WTC11 (cell line): ENCODE data around the gene NPAS2. TPM values are rescaled to one million over a fixed set of nuclear protein-coding genes. Genes with fewer than 3 reads are reported as not detected.

Experiments
- ATAC-seq: fragments of 200-7000 bp; cut with Tn5 transposase; 2 replicates; pipeline ENCODE4 v1.10.0; 2021; ENCODE audit warnings: mild to moderate bottlenecking, moderate library complexity
- CTCF ChIA-PET: fragments of 300-600 bp; sonication (Branson Sonifier 250); formaldehyde crosslinking; loops from one replicate; lab custom pipeline; 2021; ENCODE audit warnings: antibody characterized with exemption; lab: Charles Lee
- POLR2A ChIA-PET: fragments of 350-600 bp; sonication (Branson Sonifier 250); formaldehyde crosslinking; loops from one replicate; lab custom pipeline; 2021; ENCODE audit warnings: antibody characterized with exemption; lab: Charles Lee
- DNase-seq: peaks from one replicate; pipeline ENCODE4 v3.0.0; 2021; ENCODE audit warnings: low spot score
- H3K27ac Mint-ChIP-seq: 2 replicates; pipeline ENCODE4 v1.8.0; 2021; ENCODE audit warnings: mixed read lengths
- H3K27me3 Mint-ChIP-seq: 2 replicates; pipeline ENCODE4 v1.8.0; 2021; ENCODE audit warnings: low read depth, mild to moderate bottlenecking, moderate library complexity, mixed read lengths
- H3K36me3 Mint-ChIP-seq: 2 replicates; pipeline ENCODE4 v1.8.0; 2021; ENCODE audit warnings: mixed read lengths
- H3K4me1 Mint-ChIP-seq: 2 replicates; pipeline ENCODE4 v1.8.0; 2022; ENCODE audit warnings: mixed read lengths
- H3K4me3 Mint-ChIP-seq: 2 replicates; pipeline ENCODE4 v1.8.0; 2021; ENCODE audit warnings: mild to moderate bottlenecking, moderate library complexity, mixed read lengths
- H3K9me3 Mint-ChIP-seq: 2 replicates; pipeline ENCODE4 v1.8.0; 2021; ENCODE audit warnings: mixed read lengths
- ATF3 ChIP-seq: sonication (generic); formaldehyde crosslinking; conservative IDR thresholded peaks from 2 replicates; pipeline ENCODE4 v1.8.1; 2022; ENCODE audit warnings: mild to moderate bottlenecking, missing genetic modification reagents
- ESRRA ChIP-seq: sonication (generic); formaldehyde crosslinking; IDR thresholded peaks from 2 replicates; pipeline ENCODE4 v1.8.1; 2022; ENCODE audit warnings: mild to moderate bottlenecking, missing genetic modification reagents, borderline replicate concordance
- NFATC4 ChIP-seq: fragments of 250-450 bp; sonication (Bioruptor Pico); IDR thresholded peaks from 2 replicates; pipeline ENCODE4 v1.9.0; 2021; ENCODE audit warnings: mild to moderate bottlenecking
- NFYB ChIP-seq: sonication (generic); formaldehyde crosslinking; conservative IDR thresholded peaks from 2 replicates; pipeline ENCODE4 v1.8.0; 2022; ENCODE audit warnings: low read depth, missing genetic modification reagents
- NR2C2 ChIP-seq: sonication (generic); formaldehyde crosslinking; IDR thresholded peaks from 2 replicates; pipeline ENCODE4 v1.8.0; 2022; ENCODE audit warnings: mild to moderate bottlenecking, missing genetic modification reagents
- NR3C1 ChIP-seq: sonication (generic); formaldehyde crosslinking; conservative IDR thresholded peaks from 2 replicates; pipeline ENCODE4 v1.8.1; 2023; ENCODE audit warnings: low read depth, mild to moderate bottlenecking, missing genetic modification reagents
- OVOL2 ChIP-seq: fragments of 250-450 bp; sonication (Bioruptor Pico); IDR thresholded peaks from 2 replicates; pipeline ENCODE4 v1.9.0; 2021; ENCODE audit warnings: mild to moderate bottlenecking, borderline replicate concordance
- RELA ChIP-seq: sonication (generic); formaldehyde crosslinking; IDR thresholded peaks from 2 replicates; pipeline ENCODE4 v1.8.1; 2022; ENCODE audit warnings: missing genetic modification reagents, mild to moderate bottlenecking, borderline replicate concordance
- RORB ChIP-seq: fragments of 250-450 bp; sonication (Bioruptor Pico); IDR thresholded peaks from 2 replicates; pipeline ENCODE4 v1.9.0; 2021; ENCODE audit warnings: mild to moderate bottlenecking
- SOX15 ChIP-seq: fragments of 250-450 bp; sonication (Bioruptor Pico); IDR thresholded peaks from 2 replicates; pipeline ENCODE4 v1.9.0; 2021; ENCODE audit warnings: mild to moderate bottlenecking
- TP53 ChIP-seq: sonication (generic); formaldehyde crosslinking; IDR thresholded peaks from 2 replicates; pipeline ENCODE4 v1.8.1; 2023; ENCODE audit warnings: mild to moderate bottlenecking, missing genetic modification reagents
- ZNF263 ChIP-seq: sonication (generic); formaldehyde crosslinking; IDR thresholded peaks from 2 replicates; pipeline ENCODE4 v1.8.1; 2022; ENCODE audit warnings: low read depth, mild to moderate bottlenecking, moderate library complexity, missing genetic modification reagents
- ZNF317 ChIP-seq: sonication (generic); formaldehyde crosslinking; IDR thresholded peaks from 2 replicates; pipeline ENCODE4 v1.8.1; 2023; ENCODE audit warnings: low read depth, mild to moderate bottlenecking, moderate library complexity, missing genetic modification reagents, borderline replicate concordance
- total RNA-seq: library from RNA; stranded (reverse); gene quantifications from 3 replicates; pipeline ENCODE4 v1.2.3, GENCODE V29; 2021
- TF ChIP-seq, protein P1 (sequence below): sonication (generic); formaldehyde crosslinking; IDR thresholded peaks from 2 replicates; pipeline ENCODE4 v1.8.0; 2023; ENCODE audit warnings: missing genetic modification reagents, mild to moderate bottlenecking, borderline replicate concordance
- TF ChIP-seq, protein P2 (sequence below): sonication (generic); formaldehyde crosslinking; IDR thresholded peaks from 2 replicates; pipeline ENCODE4 v1.8.0; 2022; ENCODE audit warnings: mild to moderate bottlenecking, missing genetic modification reagents
- TF ChIP-seq, protein P3 (sequence below): sonication (generic); formaldehyde crosslinking; IDR thresholded peaks from 2 replicates; pipeline ENCODE4 v1.8.1; 2022; ENCODE audit warnings: missing genetic modification reagents, borderline replicate concordance

The NPAS2 gene
- total RNA-seq, 1 experiment from 2014 or later = 2.6 TPM

GRCh38 chr2:100823665-100824438 lies 3.9 kb downstream of the NPAS2 start:
- H3K36me3 Mint-ChIP-seq = no peaks in the 10 kb centered on the region
- TF ChIP-seq NR3C1 (CRISPR knock-in tag) (no peak), TP53 (CRISPR knock-in tag) (no peak), ESRRA (no peak), SOX15 (CRISPR knock-in tag) (no peak), RELA (CRISPR knock-in tag) (no peak)
- TF ChIP-seq, protein P1, sequence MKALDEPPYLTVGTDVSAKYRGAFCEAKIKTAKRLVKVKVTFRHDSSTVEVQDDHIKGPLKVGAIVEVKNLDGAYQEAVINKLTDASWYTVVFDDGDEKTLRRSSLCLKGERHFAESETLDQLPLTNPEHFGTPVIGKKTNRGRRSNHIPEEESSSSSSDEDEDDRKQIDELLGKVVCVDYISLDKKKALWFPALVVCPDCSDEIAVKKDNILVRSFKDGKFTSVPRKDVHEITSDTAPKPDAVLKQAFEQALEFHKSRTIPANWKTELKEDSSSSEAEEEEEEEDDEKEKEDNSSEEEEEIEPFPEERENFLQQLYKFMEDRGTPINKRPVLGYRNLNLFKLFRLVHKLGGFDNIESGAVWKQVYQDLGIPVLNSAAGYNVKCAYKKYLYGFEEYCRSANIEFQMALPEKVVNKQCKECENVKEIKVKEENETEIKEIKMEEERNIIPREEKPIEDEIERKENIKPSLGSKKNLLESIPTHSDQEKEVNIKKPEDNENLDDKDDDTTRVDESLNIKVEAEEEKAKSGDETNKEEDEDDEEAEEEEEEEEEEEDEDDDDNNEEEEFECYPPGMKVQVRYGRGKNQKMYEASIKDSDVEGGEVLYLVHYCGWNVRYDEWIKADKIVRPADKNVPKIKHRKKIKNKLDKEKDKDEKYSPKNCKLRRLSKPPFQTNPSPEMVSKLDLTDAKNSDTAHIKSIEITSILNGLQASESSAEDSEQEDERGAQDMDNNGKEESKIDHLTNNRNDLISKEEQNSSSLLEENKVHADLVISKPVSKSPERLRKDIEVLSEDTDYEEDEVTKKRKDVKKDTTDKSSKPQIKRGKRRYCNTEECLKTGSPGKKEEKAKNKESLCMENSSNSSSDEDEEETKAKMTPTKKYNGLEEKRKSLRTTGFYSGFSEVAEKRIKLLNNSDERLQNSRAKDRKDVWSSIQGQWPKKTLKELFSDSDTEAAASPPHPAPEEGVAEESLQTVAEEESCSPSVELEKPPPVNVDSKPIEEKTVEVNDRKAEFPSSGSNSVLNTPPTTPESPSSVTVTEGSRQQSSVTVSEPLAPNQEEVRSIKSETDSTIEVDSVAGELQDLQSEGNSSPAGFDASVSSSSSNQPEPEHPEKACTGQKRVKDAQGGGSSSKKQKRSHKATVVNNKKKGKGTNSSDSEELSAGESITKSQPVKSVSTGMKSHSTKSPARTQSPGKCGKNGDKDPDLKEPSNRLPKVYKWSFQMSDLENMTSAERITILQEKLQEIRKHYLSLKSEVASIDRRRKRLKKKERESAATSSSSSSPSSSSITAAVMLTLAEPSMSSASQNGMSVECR (CRISPR knock-in tag) = no peak
- TF ChIP-seq, all 79 proteins: peak for 0
- ATAC-seq (no peak), DNase-seq (no peak)
- ChIA-PET CTCF (interaction anchor here (1.0 kb wide), 1 partner anchor 217 kb away, joined by 3 read pairs; no protein-coding TSS in a partner anchor), POLR2A (no interaction called here)
- peaks cover 15% of the 10 kb centered on the region for H3K9me3 Mint-ChIP-seq
- no peak overlapping the region for H3K4me3 Mint-ChIP-seq
- peaks cover 50% of the 10 kb centered on the region for H3K27me3 Mint-ChIP-seq
- peaks cover 26% of the 10 kb centered on the region for H3K4me1 Mint-ChIP-seq
- no peak overlapping the region for H3K27ac Mint-ChIP-seq

DNA sequence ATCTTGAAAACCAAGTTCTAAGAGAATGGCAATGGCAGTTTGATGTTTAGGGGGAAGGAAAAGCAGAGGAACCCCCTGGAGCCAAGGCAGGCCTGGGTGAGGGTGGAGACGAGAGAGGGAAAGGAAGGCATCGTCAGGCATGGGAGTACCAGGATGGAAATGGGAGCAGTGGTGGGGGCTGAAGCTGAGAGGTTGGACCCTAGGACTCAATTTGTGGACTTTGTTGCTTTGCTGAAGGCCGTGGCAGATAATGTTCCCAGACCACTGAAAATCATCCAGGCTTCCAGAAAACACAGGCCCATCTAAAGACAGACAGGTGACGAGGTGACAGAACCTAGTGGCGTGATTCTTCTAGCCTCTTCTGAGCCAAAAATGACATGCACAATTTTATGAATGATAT lies 4.9 kb downstream of the NPAS2 start:
- Mint-ChIP-seq H3K4me1 (peaks cover 26% of the 10 kb centered on the region), H3K9me3 (peaks cover 17% of the 10 kb centered on the region), H3K36me3 (no peaks in the 10 kb centered on the region), H3K27ac (no peak overlapping the region), H3K4me3 (no peak overlapping the region), H3K27me3 (peaks cover 42% of the 10 kb centered on the region)
- no peak for TF ChIP-seq NR3C1 (CRISPR knock-in tag)
- no peak for TF ChIP-seq ZNF317 (CRISPR knock-in tag)
- TF ChIP-seq NFYB (CRISPR knock-in tag) = no peak
- TF ChIP-seq, protein P2, sequence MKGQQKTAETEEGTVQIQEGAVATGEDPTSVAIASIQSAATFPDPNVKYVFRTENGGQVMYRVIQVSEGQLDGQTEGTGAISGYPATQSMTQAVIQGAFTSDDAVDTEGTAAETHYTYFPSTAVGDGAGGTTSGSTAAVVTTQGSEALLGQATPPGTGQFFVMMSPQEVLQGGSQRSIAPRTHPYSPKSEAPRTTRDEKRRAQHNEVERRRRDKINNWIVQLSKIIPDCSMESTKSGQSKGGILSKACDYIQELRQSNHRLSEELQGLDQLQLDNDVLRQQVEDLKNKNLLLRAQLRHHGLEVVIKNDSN = no peak
- no peak for TF ChIP-seq RORB
- no peak for ATAC-seq
- DNase-seq = no peak
- POLR2A ChIA-PET = no interaction called here
- CTCF ChIA-PET = no interaction called here

- peaks cover 31% of the 10 kb centered on the region for H3K27me3 Mint-ChIP-seq
- no peaks in the 10 kb centered on the region for H3K36me3 Mint-ChIP-seq
- ATAC-seq = no peak
- TF ChIP-seq, protein P3, sequence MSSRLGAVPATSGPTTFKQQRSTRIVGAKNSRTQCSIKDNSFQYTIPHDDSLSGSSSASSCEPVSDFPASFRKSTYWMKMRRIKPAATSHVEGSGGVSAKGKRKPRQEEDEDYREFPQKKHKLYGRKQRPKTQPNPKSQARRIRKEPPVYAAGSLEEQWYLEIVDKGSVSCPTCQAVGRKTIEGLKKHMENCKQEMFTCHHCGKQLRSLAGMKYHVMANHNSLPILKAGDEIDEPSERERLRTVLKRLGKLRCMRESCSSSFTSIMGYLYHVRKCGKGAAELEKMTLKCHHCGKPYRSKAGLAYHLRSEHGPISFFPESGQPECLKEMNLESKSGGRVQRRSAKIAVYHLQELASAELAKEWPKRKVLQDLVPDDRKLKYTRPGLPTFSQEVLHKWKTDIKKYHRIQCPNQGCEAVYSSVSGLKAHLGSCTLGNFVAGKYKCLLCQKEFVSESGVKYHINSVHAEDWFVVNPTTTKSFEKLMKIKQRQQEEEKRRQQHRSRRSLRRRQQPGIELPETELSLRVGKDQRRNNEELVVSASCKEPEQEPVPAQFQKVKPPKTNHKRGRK = no peak
- no peak for TF ChIP-seq RORB
- no peak for TF ChIP-seq ZNF263 (CRISPR knock-in tag)
- TF ChIP-seq NFATC4 = no peak
- TF ChIP-seq ATF3 (CRISPR knock-in tag) = no peak
- TF ChIP-seq OVOL2 (CRISPR knock-in tag) = no peak
- no peak for TF ChIP-seq NR2C2 (CRISPR knock-in tag)
- H3K27ac Mint-ChIP-seq = no peak overlapping the region
- no peak overlapping the region for H3K4me3 Mint-ChIP-seq
- peaks cover 17% of the 10 kb centered on the region for H3K9me3 Mint-ChIP-seq
- ChIA-PET CTCF (no interaction called here), POLR2A (no interaction called here)
- H3K4me1 Mint-ChIP-seq = peaks cover 20% of the 10 kb centered on the region
- no peak for DNase-seq
Measured at GRCh38 chr2:100826494-100826893, 6.6 kb downstream of the NPAS2 start.
